Activated CD4-positive, alpha-beta T cell treated with anti-CD3 and anti-CD28 coated beads for 36 hours (primary cell): Measurements from ENCODE around the gene DNAJC22. TPM values are rescaled to one million over a fixed set of nuclear protein-coding genes. Genes with fewer than 3 reads are reported as not detected.
A peak's percentile ranks its signal among the peaks of the same experiment; 100 is the strongest.
"Not testable (repeated sequence)": the region's sequence is repeated elsewhere in the genome, so short reads cannot be mapped to it uniquely, and the experiment has no call there.

Experiments
- ATAC-seq: fragments of 200-7000 bp; cut with Tn5 transposase; one replicate; pipeline ENCODE4 v1.10.0; 2021; ENCODE audit warnings: mild to moderate bottlenecking, moderate library complexity
- CTCF ChIA-PET: fragments of 350-600 bp; sonication (Branson Sonifier 250); formaldehyde crosslinking; loops from one replicate; lab custom pipeline; 2021; ENCODE audit warnings: antibody characterized with exemption; lab: Charles Lee
- POLR2A ChIA-PET: fragments of 350-600 bp; sonication (Branson Sonifier 250); formaldehyde crosslinking; loops from one replicate; lab custom pipeline; 2021; ENCODE audit warnings: antibody characterized with exemption, inconsistent platforms; lab: Charles Lee
- DNase-seq: peaks from one replicate; pipeline ENCODE4 v3.0.0-alpha.2; 2020
- H3K27ac Mint-ChIP-seq: one replicate; pipeline ENCODE4 v1.8.0; 2021; ENCODE audit warnings: mixed read lengths
- H3K27me3 Mint-ChIP-seq: one replicate; pipeline ENCODE4 v1.8.0; 2021; ENCODE audit warnings: mixed read lengths
- H3K36me3 Mint-ChIP-seq: one replicate; pipeline ENCODE4 v1.8.0; 2021; ENCODE audit warnings: low read depth, mixed read lengths
- H3K4me1 Mint-ChIP-seq: one replicate; pipeline ENCODE4 v1.8.0; 2021; ENCODE audit warnings: mixed read lengths
- H3K4me3 Mint-ChIP-seq: one replicate; pipeline ENCODE4 v1.8.0; 2021; ENCODE audit warnings: mild to moderate bottlenecking, moderate library complexity, mixed read lengths
- H3K9me3 Mint-ChIP-seq: one replicate; pipeline ENCODE4 v1.8.0; 2021; ENCODE audit warnings: low read depth, mixed read lengths
- intact Hi-C, 2 experiments: fragments of 100-400 bp; cut with DNase I in 1 of 2; cut with micrococcal nuclease in 1 of 2; formaldehyde crosslinking; loops; one replicate each; pipeline versions ENCODE4 v1.14.2 to v1.15.1; 2022 to 2024; cut with DNase I, micrococcal nuclease
- total RNA-seq, 2 experiments: library from RNA; stranded (reverse); gene quantifications; one replicate each; pipeline ENCODE4 v1.2.3, GENCODE V29; 2021

Gene DNAJC22
- total RNA-seq, 2 experiments from 2014 or later: 0.05 TPM; not detected in 1

DNA sequence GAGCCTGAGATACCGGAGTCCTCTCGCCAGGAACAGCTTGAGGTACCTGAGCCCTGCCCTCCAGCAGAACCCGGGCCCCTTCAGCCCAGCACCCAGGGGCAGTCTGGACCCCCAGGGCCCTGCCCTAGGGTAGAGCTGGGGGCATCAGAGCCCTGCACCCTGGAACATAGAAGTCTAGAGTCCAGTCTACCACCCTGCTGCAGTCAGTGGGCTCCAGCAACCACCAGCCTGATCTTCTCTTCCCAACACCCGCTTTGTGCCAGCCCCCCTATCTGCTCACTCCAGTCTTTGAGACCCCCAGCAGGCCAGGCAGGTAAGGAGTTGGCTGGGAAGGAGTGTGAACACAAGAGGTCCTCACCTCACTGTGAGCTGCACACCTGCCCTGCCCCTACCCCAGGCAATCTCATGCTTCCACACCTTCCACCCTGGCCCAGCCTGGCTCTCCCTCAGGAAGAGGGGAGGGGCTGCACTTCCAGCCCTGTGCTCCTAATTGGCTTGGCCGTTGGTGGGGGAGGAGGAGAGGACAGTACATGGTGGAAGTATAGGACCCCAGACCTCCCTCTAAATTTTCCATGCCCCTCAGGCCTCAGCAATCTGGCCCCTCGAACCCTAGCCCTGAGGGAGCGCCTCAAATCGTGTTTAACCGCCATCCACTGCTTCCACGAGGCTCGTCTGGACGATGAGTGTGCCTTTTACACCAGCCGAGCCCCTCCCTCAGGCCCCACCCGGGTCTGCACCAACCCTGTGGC, 15.9 kb upstream of the DNAJC22 start:
- POLR2A ChIA-PET: no interaction called here
- H3K4me3 Mint-ChIP-seq: no peak overlapping the region
- DNase-seq: no peak

GRCh38 chr12:49331380-49332222, 15.1 kb upstream of the DNAJC22 start:
- ChIA-PET CTCF (interaction anchor here (0.5 to 2.3 kb wide), 17 partner anchors 9 to 240 kb away, joined by 3 to 20 read pairs (median 4); partner anchors contain the start of genes DHH, DNAJC22, PRPH and SPATS2), POLR2A (interaction anchor here (0.6 to 1.1 kb wide), 3 partner anchors 9 to 61 kb away, joined by 3 to 6 read pairs (median 4); partner anchors contain the start of gene TROAP)
- Mint-ChIP-seq H3K9me3 (no peaks in the 10 kb centered on the region), H3K4me1 (peaks cover 10% of the 10 kb centered on the region), H3K27me3 (peaks cover 37% of the 10 kb centered on the region), H3K36me3 (peaks cover 29% of the 10 kb centered on the region), H3K4me3 (no peak overlapping the region), H3K27ac (no peak overlapping the region)
- DNase-seq: no peak
- intact Hi-C loops: no loop called here
- ATAC-seq: no peak

More for the DNA sequence above, 15.9 kb upstream of the DNAJC22 start:
- intact Hi-C loops: no loop called here
- ATAC-seq: no peak
- CTCF ChIA-PET: interaction anchor here (0.5 to 2.3 kb wide), 11 partner anchors 8 to 184 kb away, joined by 3 to 20 read pairs (median 6); partner anchors contain the start of genes DNAJC22, PRPH, SPATS2 and TROAP
- Mint-ChIP-seq H3K27me3 (peaks cover 36% of the 10 kb centered on the region), H3K27ac (no peak overlapping the region), H3K9me3 (no peaks in the 10 kb centered on the region), H3K4me1 (peaks cover 9% of the 10 kb centered on the region), H3K36me3 (peaks cover 32% of the 10 kb centered on the region)

DNA sequence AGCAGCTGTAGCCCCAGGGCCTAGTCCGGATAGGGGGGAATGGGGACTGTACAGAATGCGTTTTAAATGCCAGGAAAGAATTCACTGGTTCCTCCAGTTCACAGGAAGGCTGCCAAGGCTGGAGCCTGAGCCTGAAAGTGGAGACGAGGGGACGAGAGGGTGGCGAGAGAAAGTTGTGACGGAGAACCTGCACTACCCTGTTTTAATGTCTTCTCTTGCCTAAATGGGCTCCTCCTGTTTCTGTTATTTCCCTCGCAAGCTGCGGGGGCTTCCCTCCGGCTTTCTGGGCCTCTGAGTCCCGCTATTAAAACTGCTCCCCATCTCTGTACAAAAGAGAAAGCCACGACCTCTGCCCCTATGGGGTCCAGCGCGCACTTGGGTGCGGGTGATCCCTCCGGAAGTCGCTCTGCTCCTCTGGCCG, 14.2 kb upstream of the DNAJC22 start:
- H3K4me3 Mint-ChIP-seq: no peak overlapping the region
- DNase-seq (no peak), ATAC-seq (no peak)
- peaks cover 25% of the 10 kb centered on the region for H3K36me3 Mint-ChIP-seq
- intact Hi-C loops: no loop called here
- H3K9me3 Mint-ChIP-seq: no peaks in the 10 kb centered on the region
- H3K27ac Mint-ChIP-seq: no peak overlapping the region
- CTCF ChIA-PET: interaction anchor here (0.5 to 2.3 kb wide), 10 partner anchors 9 to 238 kb away, joined by 3 to 20 read pairs (median 6); partner anchors contain the start of genes DHH, DNAJC22, PRPH and TROAP
- H3K4me1 Mint-ChIP-seq: peaks cover 18% of the 10 kb centered on the region
- POLR2A ChIA-PET: interaction anchor here (1.1 kb wide), 2 partner anchors 10 to 11 kb away, joined by 3 to 6 read pairs; partner anchors contain the start of gene TROAP
- H3K27me3 Mint-ChIP-seq: peaks cover 45% of the 10 kb centered on the region

- DNase-seq (no peak), ATAC-seq (no peak)
- intact Hi-C loops: no loop called here
- CTCF ChIA-PET: interaction anchor here (1.3 to 2.3 kb wide), 4 partner anchors 9 to 37 kb away, joined by 4 to 20 read pairs (median 6); partner anchors contain the start of gene DNAJC22
- peaks cover 49% of the 10 kb centered on the region for H3K27me3 Mint-ChIP-seq
- POLR2A ChIA-PET: interaction anchor here (0.7 kb wide), 1 partner anchor 10 kb away, joined by 3 read pairs; the partner anchor contains the start of gene TROAP
- no peaks in the 10 kb centered on the region for H3K9me3 Mint-ChIP-seq
- peaks cover 23% of the 10 kb centered on the region for H3K4me1 Mint-ChIP-seq
- no peak overlapping the region for H3K27ac Mint-ChIP-seq
- peak overlapping the region; percentile 45 for H3K4me3 Mint-ChIP-seq
- H3K36me3 Mint-ChIP-seq: peaks cover 22% of the 10 kb centered on the region
These were observed 13.8 kb upstream of the DNAJC22 start for GRCh38 chr12:49332891-49333371.

DNA sequence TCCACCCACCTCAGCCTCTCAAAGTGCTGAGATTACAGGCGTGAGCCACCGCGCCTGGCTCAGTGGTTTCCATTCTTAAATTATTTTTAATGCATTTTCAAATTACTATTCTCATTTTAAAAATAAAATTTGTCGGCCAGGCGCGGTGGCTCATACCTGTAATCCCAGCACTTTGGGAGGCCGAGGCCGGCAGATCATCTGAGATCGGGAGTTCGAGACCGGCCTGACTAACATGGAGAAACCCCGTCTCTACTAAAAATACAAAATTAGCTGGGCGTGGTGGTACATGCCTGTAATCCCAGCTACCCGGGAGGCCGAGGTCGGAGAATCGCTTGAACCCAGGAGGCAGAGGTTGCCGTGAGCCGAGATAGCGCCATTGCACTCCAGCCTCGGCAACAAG, 12.9 kb upstream of the DNAJC22 start:
- CTCF ChIA-PET: interaction anchor here (0.7 to 2.0 kb wide), 4 partner anchors 8 to 38 kb away, joined by 3 to 9 read pairs (median 4); no protein-coding TSS in a partner anchor
- H3K9me3 Mint-ChIP-seq, intact Hi-C loops, H3K27ac Mint-ChIP-seq, H3K4me3 Mint-ChIP-seq, POLR2A ChIA-PET, DNase-seq, ATAC-seq: not testable (repeated sequence)
- H3K36me3 Mint-ChIP-seq: peaks cover 21% of the 10 kb centered on the region
- H3K27me3 Mint-ChIP-seq: peaks cover 58% of the 10 kb centered on the region
- H3K4me1 Mint-ChIP-seq: peaks cover 25% of the 10 kb centered on the region

DNA sequence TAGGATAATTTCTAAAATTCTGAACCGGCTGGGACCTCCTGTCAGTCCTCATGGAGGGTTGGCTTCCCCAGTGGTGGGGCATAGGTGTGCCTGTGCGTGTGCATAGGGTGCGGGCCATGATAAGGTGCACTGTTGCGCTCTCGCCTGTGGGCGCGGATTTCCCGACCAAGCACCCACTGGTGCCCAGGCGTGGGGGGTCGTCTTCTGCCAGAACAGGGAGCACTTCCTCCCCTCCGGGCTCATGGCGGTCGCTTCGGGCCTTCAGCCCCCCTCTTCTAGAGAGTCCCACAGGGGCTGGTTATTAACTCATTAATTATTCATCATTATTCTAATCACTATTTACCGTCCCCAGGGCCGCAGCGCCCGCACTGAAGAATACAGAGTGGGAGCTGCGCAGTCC, 12.5 kb upstream of the DNAJC22 start:
- no peak overlapping the region for H3K27ac Mint-ChIP-seq
- ChIA-PET CTCF (interaction anchor here (0.7 to 1.9 kb wide), 7 partner anchors 8 to 50 kb away, joined by 3 to 15 read pairs (median 8); partner anchors contain the start of gene PRPH), POLR2A (no interaction called here)
- peaks cover 18% of the 10 kb centered on the region for H3K36me3 Mint-ChIP-seq
- H3K4me3 Mint-ChIP-seq: no peak overlapping the region
- intact Hi-C loops: no loop called here
- DNase-seq (no peak), ATAC-seq (no peak)
- peaks cover 61% of the 10 kb centered on the region for H3K27me3 Mint-ChIP-seq
- peaks cover 25% of the 10 kb centered on the region for H3K4me1 Mint-ChIP-seq
- no peaks in the 10 kb centered on the region for H3K9me3 Mint-ChIP-seq

- Mint-ChIP-seq H3K4me3 (no peak overlapping the region), H3K4me1 (peaks cover 25% of the 10 kb centered on the region), H3K27ac (no peak overlapping the region), H3K27me3 (peaks cover 64% of the 10 kb centered on the region), H3K36me3 (peaks cover 16% of the 10 kb centered on the region), H3K9me3 (no peaks in the 10 kb centered on the region)
- ATAC-seq: no peak
- POLR2A ChIA-PET: no interaction called here
- no peak for DNase-seq
- intact Hi-C loops: no loop called here
- CTCF ChIA-PET: interaction anchor here (0.6 to 1.9 kb wide), 14 partner anchors 12 to 1326 kb away, joined by 3 to 15 read pairs (median 4); partner anchors contain the start of genes DNAJC22, PRPH and TROAP
These were observed 12.0 kb upstream of the DNAJC22 start for GRCh38 chr12:49334681-49335080.

- H3K27ac Mint-ChIP-seq: no peak overlapping the region
- no peak overlapping the region for H3K4me3 Mint-ChIP-seq
- CTCF ChIA-PET: interaction anchor here (0.6 to 1.9 kb wide), 15 partner anchors 11 to 1325 kb away, joined by 3 to 15 read pairs (median 4); partner anchors contain the start of genes DNAJC22, PRPH and TROAP
- H3K36me3 Mint-ChIP-seq: peaks cover 13% of the 10 kb centered on the region
- H3K9me3 Mint-ChIP-seq: no peaks in the 10 kb centered on the region
- ATAC-seq: no peak
- no peak for DNase-seq
- POLR2A ChIA-PET: no interaction called here
- intact Hi-C loops: no loop called here
- H3K27me3 Mint-ChIP-seq: peaks cover 68% of the 10 kb centered on the region
- peaks cover 25% of the 10 kb centered on the region for H3K4me1 Mint-ChIP-seq
These were observed 11.4 kb upstream of the DNAJC22 start for GRCh38 chr12:49335118-49335954.

DNA sequence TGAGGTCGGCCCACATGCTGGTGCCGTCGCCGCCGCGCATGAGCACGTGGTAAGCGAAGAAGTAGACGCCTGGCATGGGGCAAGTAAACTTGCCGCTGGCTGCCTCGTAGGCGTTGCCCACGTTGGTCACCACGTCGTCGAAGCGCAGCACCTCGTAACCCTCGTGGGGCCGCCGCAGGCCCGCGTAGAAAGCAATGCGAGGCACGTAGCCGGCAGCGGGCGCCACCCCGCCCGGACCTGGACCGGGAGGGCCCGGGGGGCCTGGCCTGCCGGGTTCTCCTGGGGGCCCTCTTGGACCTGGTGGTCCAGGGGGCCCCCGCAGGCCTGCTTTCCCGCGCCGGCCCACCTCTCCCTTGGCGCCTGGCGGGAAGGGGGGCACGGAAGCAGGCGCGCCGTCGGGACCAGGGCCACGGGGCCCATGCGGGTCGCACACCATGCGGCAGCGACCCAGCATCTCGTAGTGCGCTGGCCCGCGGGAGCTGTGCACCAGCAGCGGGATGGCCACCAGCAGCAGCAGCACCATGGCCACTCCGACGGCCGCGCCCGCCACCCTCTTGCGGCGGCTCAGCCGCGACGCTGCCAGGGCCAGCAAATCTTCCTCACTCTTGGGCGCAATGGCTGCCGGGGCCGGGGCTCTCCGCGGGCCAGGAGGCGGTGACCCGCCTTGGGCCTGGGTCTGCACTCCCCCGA, 10.6 kb upstream of the DNAJC22 start:
- ChIA-PET POLR2A (no interaction called here), CTCF (interaction anchor here (0.6 to 1.9 kb wide), 12 partner anchors 11 to 285 kb away, joined by 3 to 15 read pairs (median 4); partner anchors contain the start of gene PRPH)
- intact Hi-C loops: no loop called here
- H3K9me3 Mint-ChIP-seq: no peaks in the 10 kb centered on the region
- H3K27me3 Mint-ChIP-seq: peaks cover 71% of the 10 kb centered on the region
- peaks cover 8% of the 10 kb centered on the region for H3K36me3 Mint-ChIP-seq
- ATAC-seq (no peak), DNase-seq (no peak)
- no peak overlapping the region for H3K4me3 Mint-ChIP-seq
- H3K27ac Mint-ChIP-seq: no peak overlapping the region
- H3K4me1 Mint-ChIP-seq: peaks cover 25% of the 10 kb centered on the region
